GM13976 (cell line): ENCODE data around the gene SPDYE1.
"Not testable (repeated sequence)": the region's sequence is repeated elsewhere in the genome, so short reads cannot be mapped to it uniquely, and the experiment has no call there.

Experiments
- DNase-seq: peaks from one replicate; pipeline ENCODE4 v3.0.0; 2012; ENCODE audit warnings: low spot score
- CTCF ChIP-seq: IDR thresholded peaks from 2 replicates; pipeline ENCODE4 v1.5.1; 2012; ENCODE audit warnings: borderline replicate concordance, mild to moderate bottlenecking; ENCODE audit not compliant: insufficient read depth; ENCODE audit errors: extremely low read depth, missing control alignments, control extremely low read depth
- in situ Hi-C: fragments of 300-500 bp; cut with MboI; formaldehyde crosslinking; loops from one replicate; pipeline ENCODE4 v1.12.0; 2022; ENCODE audit warnings: low sequenced_read_pairs, mixed read lengths, inconsistent platforms; ENCODE audit not compliant: unreplicated experiment

SPDYE1 gene

GRCh38 chr7:44040493-44040891 lies 42.8 kb downstream of the SPDYE1 start:
- peak; percentile 45 for TF ChIP-seq CTCF
- DNase-seq: not testable (repeated sequence)

GRCh38 chr7:44042221-44042620 lies 44.5 kb downstream of the SPDYE1 start:
- TF ChIP-seq CTCF: no peak
- in situ Hi-C loops: no loop called here
- DNase-seq: no peak

More at GRCh38 chr7:44040493-44040891, 42.8 kb downstream of the SPDYE1 start:
- in situ Hi-C loops: not testable (repeated sequence)

- DNase-seq: no peak
- TF ChIP-seq CTCF: no peak
- in situ Hi-C loops: no loop called here
Observed at GRCh38 chr7:44043902-44044301, 46.2 kb downstream of the SPDYE1 start.

- in situ Hi-C loops: no loop called here
- DNase-seq: peak; percentile 95
- no peak for TF ChIP-seq CTCF
Observed at GRCh38 chr7:44044315-44045225, 46.9 kb downstream of the SPDYE1 start, which contains the start of gene DBNL. DBNL (plus strand) TSS chr7:44044702; CDS start chr7:44044738, 36 bp downstream.

- no peak for DNase-seq
- in situ Hi-C loops: no loop called here
- no peak for TF ChIP-seq CTCF
Observed at GRCh38 chr7:44045226-44046014, 47.7 kb downstream of the SPDYE1 start.

GRCh38 chr7:44046321-44047061 lies 48.8 kb downstream of the SPDYE1 start:
- no peak for TF ChIP-seq CTCF
- in situ Hi-C loops: no loop called here
- peak; percentile 33 for DNase-seq
